Muscle of leg (tissue), 11 donors: Measurements from ENCODE around the gene ELP2. TPM values are rescaled to one million over a fixed set of nuclear protein-coding genes. Genes with fewer than 3 reads are reported as not detected.
"Not testable (repeated sequence)": the region's sequence is repeated elsewhere in the genome, so short reads cannot be mapped to it uniquely, and the experiment has no call there.

Source experiments
- DNase-seq: peaks from one replicate; pipeline ENCODE4 v3.0.0; 2013
- H3K27ac ChIP-seq: one replicate; pipeline ENCODE4 v1.5.1; 2013; ENCODE audit warnings: mild to moderate bottlenecking, low read length, control low read depth
- H3K27me3 ChIP-seq: one replicate; pipeline ENCODE4 v1.6.1; 2013; ENCODE audit warnings: low read length; ENCODE audit not compliant: control insufficient read depth, insufficient read depth
- H3K36me3 ChIP-seq: one replicate; pipeline ENCODE4 v1.6.1; 2013; ENCODE audit warnings: low read length; ENCODE audit not compliant: control insufficient read depth, insufficient read depth
- H3K4me1 ChIP-seq: one replicate; pipeline ENCODE4 v1.6.1; 2013; ENCODE audit warnings: low read length; ENCODE audit not compliant: control insufficient read depth, insufficient read depth
- H3K4me3 ChIP-seq: one replicate; pipeline ENCODE4 v1.5.1; 2013; ENCODE audit warnings: low read length, control low read depth
- H3K9me3 ChIP-seq: replicated peaks from 2 replicates; pipeline ENCODE4 v1.6.1; 2013; ENCODE audit warnings: low read depth, low read length; ENCODE audit not compliant: control insufficient read depth
- WGBS: methylation state at CpG from one replicate; pipeline ENCODE4 v1.1.5; 2013; ENCODE audit warnings: missing lambda C conversion rate; ENCODE audit not compliant: insufficient coverage; 5-methylcytosine and 5-hydroxymethylcytosine counted together
- polyA plus RNA-seq, 8 donors: library from polyadenylated mRNA; unstranded; fragments of 120-200 nt; gene quantifications; one replicate each; pipeline versions ENCODE4 v1.2.1 to v1.2.3, GENCODE V29; 2013; ENCODE audit warnings: inconsistent platforms in 1 of 8, low replicate concordance in 1 of 8; ENCODE audit not compliant: insufficient read length in 8 of 8, insufficient read depth in 1 of 8
- total RNA-seq: library from RNA; stranded (reverse); fragments of 120-200 nt; gene quantifications from one replicate; pipeline ENCODE4 v1.2.4, GENCODE V29; 2013

Gene ELP2
- total and polyA plus RNA-seq, 9 donors: 52.9 to 82.2 (median 61.6) TPM

- Histone ChIP-seq H3K27ac (no peak overlapping the region), H3K9me3 (no peaks in the 10 kb centered on the region), H3K4me1 (no peaks in the 10 kb centered on the region), H3K4me3 (no peak overlapping the region), H3K27me3 (no peaks in the 10 kb centered on the region), H3K36me3 (peaks cover 31% of the 10 kb centered on the region)
- DNase-seq: no peak
- WGBS: 100% methylated on average over 2 of the region's 4 CpGs
These were observed 15.4 kb upstream of the ELP2 start for GRCh38 chr18:36114251-36114650.

- Histone ChIP-seq H3K9me3 (no peaks in the 10 kb centered on the region), H3K4me1 (no peaks in the 10 kb centered on the region), H3K4me3 (no peak overlapping the region), H3K36me3 (peaks cover 31% of the 10 kb centered on the region), H3K27me3 (no peaks in the 10 kb centered on the region), H3K27ac (no peak overlapping the region)
- DNase-seq: no peak
- WGBS: no CpG with 5 or more reads among the region's 1 CpG
These were observed 15.0 kb upstream of the ELP2 start for GRCh38 chr18:36114738-36115137.

- H3K9me3 ChIP-seq, H3K4me3 ChIP-seq, H3K27ac ChIP-seq, DNase-seq, H3K27me3 ChIP-seq, H3K4me1 ChIP-seq: not testable (repeated sequence)
- 97% methylated on average over 8 of the region's 11 CpGs for WGBS
- peaks cover 27% of the 10 kb centered on the region for H3K36me3 ChIP-seq
These were observed 12.9 kb upstream of the ELP2 start for GRCh38 chr18:36116771-36117170.

GRCh38 chr18:36120297-36120696 lies 9.4 kb upstream of the ELP2 start:
- Histone ChIP-seq H3K27ac (no peak overlapping the region), H3K4me1 (no peaks in the 10 kb centered on the region), H3K4me3 (no peak overlapping the region), H3K9me3 (no peaks in the 10 kb centered on the region), H3K36me3 (peaks cover 33% of the 10 kb centered on the region), H3K27me3 (no peaks in the 10 kb centered on the region)
- DNase-seq: no peak
- no CpG with 5 or more reads among the region's 3 CpGs for WGBS

- no CpG with 5 or more reads among the region's 4 CpGs for WGBS
These were observed 4.9 kb upstream of the ELP2 start for GRCh38 chr18:36124841-36125240.

GRCh38 chr18:36126668-36127067 lies 3.0 kb upstream of the ELP2 start:
- DNase-seq: no peak
- no peak overlapping the region for H3K4me3 ChIP-seq
- peaks cover 21% of the 10 kb centered on the region for H3K36me3 ChIP-seq
- H3K4me1 ChIP-seq: peaks cover 11% of the 10 kb centered on the region
- H3K27ac ChIP-seq: no peak overlapping the region
- H3K27me3 ChIP-seq: no peaks in the 10 kb centered on the region
- WGBS: 40% methylated on average over 1 of the region's 8 CpGs
- no peaks in the 10 kb centered on the region for H3K9me3 ChIP-seq

More at GRCh38 chr18:36124841-36125240, 4.9 kb upstream of the ELP2 start:
- peaks cover 27% of the 10 kb centered on the region for H3K36me3 ChIP-seq
- H3K9me3 ChIP-seq: no peaks in the 10 kb centered on the region
- H3K27ac ChIP-seq: no peak overlapping the region
- no peaks in the 10 kb centered on the region for H3K27me3 ChIP-seq
- no peak overlapping the region for H3K4me3 ChIP-seq
- no peak for DNase-seq
- H3K4me1 ChIP-seq: peaks cover 4% of the 10 kb centered on the region

GRCh38 chr18:36127836-36128529 lies 1.7 kb upstream of the ELP2 start:
- Histone ChIP-seq H3K36me3 (peaks cover 13% of the 10 kb centered on the region), H3K4me1 (peaks cover 11% of the 10 kb centered on the region), H3K27me3 (no peaks in the 10 kb centered on the region), H3K9me3 (no peaks in the 10 kb centered on the region), H3K27ac (no peak overlapping the region), H3K4me3 (peak overlapping the region; percentile 87)
- 51% methylated on average over 5 of the region's 15 CpGs for WGBS
- no peak for DNase-seq

GRCh38 chr18:36128530-36128870 lies 1.2 kb upstream of the ELP2 start:
- Histone ChIP-seq H3K4me1 (peaks cover 11% of the 10 kb centered on the region), H3K27ac (peak overlapping the region; percentile 99), H3K4me3 (peak overlapping the region; percentile 87), H3K9me3 (no peaks in the 10 kb centered on the region), H3K27me3 (no peaks in the 10 kb centered on the region), H3K36me3 (peaks cover 11% of the 10 kb centered on the region)
- 0% methylated on average over 1 of the region's 12 CpGs for WGBS
- DNase-seq: peak; percentile 44

GRCh38 chr18:36128907-36129299 lies 796 bp upstream of the ELP2 start:
- Histone ChIP-seq H3K27ac (peak overlapping the region; percentile 99), H3K27me3 (no peaks in the 10 kb centered on the region), H3K9me3 (no peaks in the 10 kb centered on the region), H3K4me3 (peak overlapping the region; percentile 87), H3K4me1 (peaks cover 11% of the 10 kb centered on the region), H3K36me3 (peaks cover 11% of the 10 kb centered on the region)
- DNase-seq: no peak
- WGBS: under 1% methylated on average over 37 of the region's 37 CpGs

GRCh38 chr18:36130039-36130831 lies 536 bp downstream of the ELP2 start:
- WGBS: 1% methylated on average over 23 of the region's 30 CpGs
- no peak for DNase-seq
- Histone ChIP-seq H3K4me3 (peak overlapping the region; percentile 87), H3K9me3 (no peaks in the 10 kb centered on the region), H3K27ac (peak overlapping the region; percentile 99), H3K36me3 (peaks cover 4% of the 10 kb centered on the region), H3K4me1 (peaks cover 11% of the 10 kb centered on the region), H3K27me3 (no peaks in the 10 kb centered on the region)
